Subcutaneous abdominal adipose tissue (tissue), 5 donors: ENCODE results near the gene ECI2.

Source experiments
- H3K27ac ChIP-seq: one replicate; pipeline ENCODE4 v1.7.0; 2013; ENCODE audit warnings: low read depth, mild to moderate bottlenecking, inconsistent platforms, low read length, moderate library complexity
- H3K27me3 ChIP-seq, 5 donors: one replicate each; pipeline ENCODE4 v1.7.0; 2013; ENCODE audit warnings: low read length in 5 of 5, inconsistent platforms in 1 of 5; ENCODE audit not compliant: control insufficient read depth in 5 of 5, insufficient read depth in 4 of 5
- H3K36me3 ChIP-seq, 5 donors: one replicate each; pipeline ENCODE4 v1.7.0; 2013; ENCODE audit warnings: low read length in 5 of 5; ENCODE audit not compliant: control insufficient read depth in 5 of 5, insufficient read depth in 5 of 5
- H3K4me1 ChIP-seq, 5 donors: one replicate each; pipeline ENCODE4 v1.7.0; 2013; ENCODE audit warnings: low read length in 5 of 5, mild to moderate bottlenecking in 3 of 5, moderate library complexity in 1 of 5; ENCODE audit not compliant: control insufficient read depth in 5 of 5, insufficient read depth in 5 of 5
- H3K4me3 ChIP-seq, 5 donors: one replicate each; pipeline ENCODE4 v1.7.0; 2013; ENCODE audit warnings: low read length in 5 of 5, low read depth in 1 of 5
- H3K9ac ChIP-seq, 5 donors: one replicate each; pipeline ENCODE4 v1.7.0; 2013; ENCODE audit warnings: low read length in 5 of 5, mild to moderate bottlenecking in 4 of 5, moderate library complexity in 3 of 5
- H3K9me3 ChIP-seq, 5 donors: one replicate each; pipeline ENCODE4 v1.7.0; 2013; ENCODE audit warnings: low read length in 5 of 5; ENCODE audit not compliant: control insufficient read depth in 5 of 5
- donor health status: healthy.
- donor health status: healthy.
- donor health status: healthy.
- donor health status: healthy.
- donor health status: healthy.

Gene ECI2

GRCh38 chr6:4167833-4168232, 32.5 kb upstream of the ECI2 start:
- Histone ChIP-seq H3K27me3 (no peaks in the 10 kb centered on the region), H3K4me1 (peaks cover 0 to 10% (median 9%) of the 10 kb centered on the region in 5 donors), H3K9me3 (peaks cover 0 to 3% (median 0%) of the 10 kb centered on the region in 5 donors), H3K4me3 (no peak overlapping the region), H3K36me3 (no peaks in the 10 kb centered on the region), H3K27ac (no peak overlapping the region), H3K9ac (no peak overlapping the region)

GRCh38 chr6:4167123-4167522, 31.7 kb upstream of the ECI2 start:
- Histone ChIP-seq H3K27ac (no peak overlapping the region), H3K36me3 (no peaks in the 10 kb centered on the region), H3K4me1 (peaks cover 0 to 10% (median 9%) of the 10 kb centered on the region in 5 donors), H3K27me3 (no peaks in the 10 kb centered on the region), H3K9me3 (peaks cover 0 to 3% (median 0%) of the 10 kb centered on the region in 5 donors), H3K4me3 (no peak overlapping the region), H3K9ac (no peak overlapping the region)

- H3K36me3 ChIP-seq: no peaks in the 10 kb centered on the region
- peaks cover 0 to 10% (median 9%) of the 10 kb centered on the region in 5 donors for H3K4me1 ChIP-seq
- H3K27me3 ChIP-seq: no peaks in the 10 kb centered on the region
- H3K9ac ChIP-seq: no peak overlapping the region
- peaks cover 0 to 3% (median 0%) of the 10 kb centered on the region in 5 donors for H3K9me3 ChIP-seq
- no peak overlapping the region for H3K27ac ChIP-seq
- H3K4me3 ChIP-seq: no peak overlapping the region
These were observed 29.1 kb upstream of the ECI2 start for GRCh38 chr6:4164456-4164855.

- H3K9ac ChIP-seq: no peak overlapping the region
- H3K36me3 ChIP-seq: no peaks in the 10 kb centered on the region
- H3K27me3 ChIP-seq: no peaks in the 10 kb centered on the region
- peaks cover 0 to 10% (median 9%) of the 10 kb centered on the region in 5 donors for H3K4me1 ChIP-seq
- peaks cover 0 to 3% (median 0%) of the 10 kb centered on the region in 5 donors for H3K9me3 ChIP-seq
- H3K27ac ChIP-seq: no peak overlapping the region
- H3K4me3 ChIP-seq: no peak overlapping the region
These were observed 28.7 kb upstream of the ECI2 start for GRCh38 chr6:4164117-4164442.

- Histone ChIP-seq H3K9ac (peak overlapping the region in 1 of 5 donors; percentile 32), H3K9me3 (peaks cover 0 to 3% (median 0%) of the 10 kb centered on the region in 5 donors), H3K27ac (no peak overlapping the region), H3K27me3 (no peaks in the 10 kb centered on the region), H3K4me3 (no peak overlapping the region), H3K36me3 (no peaks in the 10 kb centered on the region), H3K4me1 (peaks cover 0 to 10% (median 9%) of the 10 kb centered on the region in 5 donors)
These were observed 28.2 kb upstream of the ECI2 start for GRCh38 chr6:4163408-4164116.

GRCh38 chr6:4162370-4162769, 27.0 kb upstream of the ECI2 start:
- Histone ChIP-seq H3K27me3 (no peaks in the 10 kb centered on the region), H3K27ac (no peak overlapping the region), H3K9me3 (no peaks in the 10 kb centered on the region), H3K36me3 (no peaks in the 10 kb centered on the region), H3K9ac (no peak overlapping the region), H3K4me1 (peaks cover 0 to 10% (median 9%) of the 10 kb centered on the region in 5 donors), H3K4me3 (no peak overlapping the region)

GRCh38 chr6:4159491-4159890, 24.1 kb upstream of the ECI2 start:
- Histone ChIP-seq H3K4me3 (no peak overlapping the region), H3K27ac (no peak overlapping the region), H3K4me1 (peaks cover 0 to 12% (median 10%) of the 10 kb centered on the region in 5 donors), H3K9ac (no peak overlapping the region), H3K36me3 (no peaks in the 10 kb centered on the region), H3K27me3 (no peaks in the 10 kb centered on the region), H3K9me3 (no peaks in the 10 kb centered on the region)

GRCh38 chr6:4157506-4157905, 22.1 kb upstream of the ECI2 start:
- H3K9ac ChIP-seq: no peak overlapping the region
- H3K36me3 ChIP-seq: no peaks in the 10 kb centered on the region
- H3K4me1 ChIP-seq: peaks cover 0 to 3% (median 0%) of the 10 kb centered on the region in 5 donors
- H3K27me3 ChIP-seq: no peaks in the 10 kb centered on the region
- no peaks in the 10 kb centered on the region for H3K9me3 ChIP-seq
- H3K27ac ChIP-seq: no peak overlapping the region
- H3K4me3 ChIP-seq: no peak overlapping the region

GRCh38 chr6:4155848-4156466, 20.6 kb upstream of the ECI2 start:
- Histone ChIP-seq H3K27ac (no peak overlapping the region), H3K9ac (no peak overlapping the region), H3K9me3 (no peaks in the 10 kb centered on the region), H3K4me3 (no peak overlapping the region), H3K4me1 (peaks cover 0 to 3% (median 0%) of the 10 kb centered on the region in 5 donors), H3K36me3 (no peaks in the 10 kb centered on the region), H3K27me3 (no peaks in the 10 kb centered on the region)

- no peaks in the 10 kb centered on the region for H3K9me3 ChIP-seq
- H3K27me3 ChIP-seq: no peaks in the 10 kb centered on the region
- H3K27ac ChIP-seq: no peak overlapping the region
- peaks cover 0 to 3% (median 0%) of the 10 kb centered on the region in 5 donors for H3K4me1 ChIP-seq
- H3K9ac ChIP-seq: no peak overlapping the region
- H3K36me3 ChIP-seq: no peaks in the 10 kb centered on the region
- H3K4me3 ChIP-seq: no peak overlapping the region
These were observed 18.2 kb upstream of the ECI2 start for GRCh38 chr6:4153514-4153985.
